Stimulated activated CD8-positive, alpha-beta memory T cell treated with anti-CD3 and anti-CD28 coated beads, Interleukin-15, amount 100 ng/mL, for 48 hours (primary cell): Measurements from ENCODE around the gene DOK7.
"Not testable (repeated sequence)": the region's sequence is repeated elsewhere in the genome, so short reads cannot be mapped to it uniquely, and the experiment has no call there.

Experiments
- DNase-seq, 2 donors: peaks; one replicate each; pipeline ENCODE4 v3.0.0-alpha.2; 2020; ENCODE audit warnings: low read depth in 2 of 2

DOK7 gene

DNA sequence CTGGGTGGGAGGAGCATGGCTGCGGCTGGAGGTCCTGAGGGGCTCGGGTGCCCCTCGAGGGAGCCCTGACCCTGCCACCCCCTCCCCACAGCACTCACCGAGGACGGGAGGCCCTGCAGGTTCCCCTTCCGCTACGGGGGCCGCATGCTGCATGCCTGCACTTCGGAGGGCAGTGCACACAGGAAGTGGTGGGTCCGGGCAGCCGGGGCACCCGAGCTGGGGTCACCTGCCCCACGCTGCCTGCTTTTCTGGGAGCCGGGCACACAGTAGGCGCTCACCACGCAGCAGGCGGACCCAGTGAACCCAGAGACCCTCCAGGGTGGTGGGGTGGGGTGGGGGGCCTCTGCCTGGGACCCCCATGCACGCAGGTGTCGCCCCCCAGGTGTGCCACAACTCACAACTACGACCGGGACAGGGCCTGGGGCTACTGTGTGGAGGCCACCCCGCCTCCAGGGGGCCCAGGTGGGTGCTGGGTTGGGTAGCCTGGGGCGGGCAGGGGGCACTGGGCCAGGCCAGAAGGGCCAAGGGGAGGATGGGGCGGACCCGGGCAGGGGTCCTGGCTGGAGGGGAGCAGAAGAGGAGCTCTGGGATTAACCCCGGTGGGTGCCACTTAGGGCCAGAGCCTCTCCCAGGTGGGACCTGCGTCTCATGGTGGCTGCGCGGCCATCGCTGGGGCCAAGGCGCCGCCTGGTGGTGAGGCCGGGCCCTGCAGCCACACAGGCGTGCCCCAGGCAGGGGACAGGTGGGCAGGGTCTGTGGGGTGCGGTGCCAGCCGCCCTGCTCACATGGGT lies 20.0 kb upstream of the DOK7 start:
- peak; percentile 41 to 43 for DNase-seq

DNA sequence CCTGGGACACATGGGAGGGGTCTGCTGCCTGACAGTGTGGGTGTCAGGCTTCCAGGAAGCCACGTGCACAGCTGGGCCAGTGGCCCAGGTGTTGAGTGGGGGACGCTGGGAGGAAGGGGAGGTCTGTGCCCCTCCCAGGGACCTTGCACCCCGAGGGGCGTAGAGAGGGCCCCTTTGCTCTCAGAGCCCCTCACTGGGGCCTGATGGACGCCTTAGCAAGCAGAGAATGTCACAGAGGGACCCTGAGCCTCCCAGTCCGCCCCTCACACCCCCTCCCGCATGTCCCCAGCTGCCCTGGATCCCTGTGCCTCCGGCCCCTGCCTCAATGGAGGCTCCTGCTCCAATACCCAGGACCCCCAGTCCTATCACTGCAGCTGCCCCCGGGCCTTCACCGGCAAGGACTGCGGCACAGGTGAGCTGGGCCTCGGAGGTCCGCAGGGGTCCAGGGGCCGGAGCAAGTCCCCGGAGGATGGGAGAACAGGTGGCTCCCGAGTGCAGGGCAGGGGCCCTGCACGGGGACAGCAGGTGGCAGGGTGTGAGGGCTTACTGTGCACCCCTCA lies 19.3 kb upstream of the DOK7 start:
- no peak for DNase-seq

DNA sequence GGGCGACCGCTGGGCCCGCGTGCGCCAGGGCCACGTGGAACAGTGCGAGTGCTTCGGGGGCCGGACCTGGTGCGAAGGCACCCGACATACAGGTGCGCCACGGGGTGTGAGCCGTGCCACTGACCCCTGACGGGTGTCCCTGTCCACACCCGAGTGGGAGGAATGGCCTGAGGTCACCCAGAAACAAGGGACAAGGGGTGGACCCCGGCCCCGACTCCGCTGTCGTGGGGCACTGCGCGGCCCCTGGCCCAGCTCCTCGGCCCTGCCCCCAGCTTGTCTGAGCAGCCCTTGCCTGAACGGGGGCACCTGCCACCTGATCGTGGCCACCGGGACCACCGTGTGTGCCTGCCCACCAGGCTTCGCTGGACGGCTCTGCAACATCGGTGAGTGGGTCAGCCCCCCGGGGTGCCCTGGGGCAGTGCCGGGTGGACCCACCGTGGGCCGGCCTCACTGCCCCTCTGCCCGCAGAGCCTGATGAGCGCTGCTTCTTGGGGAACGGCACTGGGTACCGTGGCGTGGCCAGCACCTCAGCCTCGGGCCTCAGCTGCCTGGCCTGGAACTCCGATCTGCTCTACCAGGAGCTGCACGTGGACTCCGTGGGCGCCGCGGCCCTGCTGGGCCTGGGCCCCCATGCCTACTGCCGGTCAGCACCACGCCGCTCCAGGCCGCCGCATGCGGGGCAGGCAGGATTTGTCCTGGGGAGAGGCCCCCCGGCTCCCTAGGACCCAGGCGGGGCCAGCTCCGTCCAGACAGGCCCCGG lies 18.6 kb upstream of the DOK7 start:
- DNase-seq, result no peak

DNA sequence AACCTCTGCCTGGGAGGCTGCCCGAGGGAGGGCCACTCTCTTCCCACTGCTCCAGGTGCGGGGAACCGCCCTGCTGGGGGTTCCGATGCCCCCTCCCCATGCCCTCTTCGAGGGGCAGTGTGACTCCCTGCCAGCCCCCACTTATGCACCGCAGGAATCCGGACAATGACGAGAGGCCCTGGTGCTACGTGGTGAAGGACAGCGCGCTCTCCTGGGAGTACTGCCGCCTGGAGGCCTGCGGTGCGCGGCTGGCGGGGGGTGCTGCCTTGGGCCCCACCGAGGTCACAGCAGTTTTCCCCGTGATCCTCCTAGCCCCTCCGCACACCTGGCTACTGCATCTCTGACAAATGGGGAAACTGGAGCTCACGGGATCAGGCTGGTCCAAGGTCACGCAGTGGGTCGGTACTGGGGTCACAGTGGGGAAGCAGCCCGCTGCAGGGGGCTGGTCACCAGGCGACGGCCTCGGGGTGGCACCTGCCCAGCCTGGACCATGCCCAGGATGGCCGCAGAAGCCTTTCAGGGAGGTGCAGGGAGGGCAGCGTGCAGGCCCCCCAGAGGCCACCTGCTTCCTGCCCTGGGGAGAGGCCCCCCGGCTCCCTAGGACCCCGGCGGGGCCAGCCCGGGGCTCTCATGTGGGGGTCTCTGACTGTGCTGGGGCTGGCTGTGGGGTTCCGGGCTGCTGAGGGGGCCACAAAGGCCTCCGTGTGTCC lies 17.8 kb upstream of the DOK7 start:
- no peak for DNase-seq

DNA sequence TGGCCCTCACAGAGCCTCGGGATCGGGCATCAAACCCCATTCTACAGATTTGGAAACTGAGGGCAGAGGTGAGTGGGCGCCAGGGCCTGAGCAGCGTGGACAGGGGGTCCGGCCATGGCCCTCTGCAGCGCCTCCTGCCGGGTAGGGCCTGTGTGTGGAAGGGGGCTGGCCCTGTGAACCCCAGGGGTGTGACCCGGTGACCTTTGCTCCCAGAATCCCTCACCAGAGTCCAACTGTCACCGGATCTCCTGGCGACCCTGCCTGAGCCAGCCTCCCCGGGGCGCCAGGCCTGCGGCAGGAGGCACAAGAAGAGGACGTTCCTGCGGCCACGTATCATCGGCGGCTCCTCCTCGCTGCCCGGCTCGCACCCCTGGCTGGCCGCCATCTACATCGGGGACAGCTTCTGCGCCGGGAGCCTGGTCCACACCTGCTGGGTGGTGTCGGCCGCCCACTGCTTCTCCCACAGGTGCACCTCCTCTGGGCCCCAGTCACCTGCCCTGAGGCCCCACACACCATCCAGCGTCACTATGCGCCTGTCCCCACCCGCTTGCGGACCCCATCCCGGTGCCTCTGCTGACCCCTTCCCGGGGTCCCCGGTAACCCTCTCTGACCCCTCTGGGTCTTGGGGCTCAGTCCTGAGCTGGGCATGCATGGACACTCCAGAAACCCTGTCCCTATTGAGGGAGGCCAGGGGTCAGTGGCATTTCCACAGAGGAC lies 17.1 kb upstream of the DOK7 start:
- no peak for DNase-seq

DNA sequence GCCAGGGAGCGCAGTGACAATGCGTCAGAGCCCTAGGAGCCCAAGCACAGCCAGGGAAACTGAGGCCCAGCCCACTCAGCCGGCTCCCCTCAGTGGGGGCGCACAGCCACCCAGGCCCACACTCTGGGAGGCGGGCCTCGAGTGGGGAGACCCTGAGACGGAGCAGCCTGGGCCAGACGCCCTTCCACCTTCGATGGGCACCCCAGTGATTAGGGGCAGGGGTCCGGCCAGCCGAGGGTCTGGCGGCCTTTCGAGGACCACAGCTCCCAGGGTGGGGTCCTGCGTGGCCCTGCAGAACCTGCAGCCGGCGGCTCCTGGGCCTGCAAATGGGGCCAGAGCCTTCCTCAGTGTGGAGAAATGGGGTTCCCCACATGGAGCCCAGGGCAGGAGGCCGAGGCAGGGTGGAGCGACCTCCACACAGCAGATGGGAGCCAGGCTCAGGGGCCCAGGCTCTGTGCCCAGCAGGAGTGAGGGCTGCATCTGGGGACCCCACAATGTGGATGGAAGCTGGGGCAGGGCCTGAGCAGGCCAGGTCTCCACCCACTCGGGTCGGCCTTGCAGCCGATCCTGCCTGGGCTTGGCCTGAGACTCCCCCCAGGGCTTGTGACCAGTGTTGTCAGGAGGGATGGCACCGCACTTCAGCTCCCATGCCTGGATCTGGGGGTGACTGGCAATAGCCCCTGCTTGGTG lies 16.3 kb upstream of the DOK7 start:
- no peak for DNase-seq

DNA sequence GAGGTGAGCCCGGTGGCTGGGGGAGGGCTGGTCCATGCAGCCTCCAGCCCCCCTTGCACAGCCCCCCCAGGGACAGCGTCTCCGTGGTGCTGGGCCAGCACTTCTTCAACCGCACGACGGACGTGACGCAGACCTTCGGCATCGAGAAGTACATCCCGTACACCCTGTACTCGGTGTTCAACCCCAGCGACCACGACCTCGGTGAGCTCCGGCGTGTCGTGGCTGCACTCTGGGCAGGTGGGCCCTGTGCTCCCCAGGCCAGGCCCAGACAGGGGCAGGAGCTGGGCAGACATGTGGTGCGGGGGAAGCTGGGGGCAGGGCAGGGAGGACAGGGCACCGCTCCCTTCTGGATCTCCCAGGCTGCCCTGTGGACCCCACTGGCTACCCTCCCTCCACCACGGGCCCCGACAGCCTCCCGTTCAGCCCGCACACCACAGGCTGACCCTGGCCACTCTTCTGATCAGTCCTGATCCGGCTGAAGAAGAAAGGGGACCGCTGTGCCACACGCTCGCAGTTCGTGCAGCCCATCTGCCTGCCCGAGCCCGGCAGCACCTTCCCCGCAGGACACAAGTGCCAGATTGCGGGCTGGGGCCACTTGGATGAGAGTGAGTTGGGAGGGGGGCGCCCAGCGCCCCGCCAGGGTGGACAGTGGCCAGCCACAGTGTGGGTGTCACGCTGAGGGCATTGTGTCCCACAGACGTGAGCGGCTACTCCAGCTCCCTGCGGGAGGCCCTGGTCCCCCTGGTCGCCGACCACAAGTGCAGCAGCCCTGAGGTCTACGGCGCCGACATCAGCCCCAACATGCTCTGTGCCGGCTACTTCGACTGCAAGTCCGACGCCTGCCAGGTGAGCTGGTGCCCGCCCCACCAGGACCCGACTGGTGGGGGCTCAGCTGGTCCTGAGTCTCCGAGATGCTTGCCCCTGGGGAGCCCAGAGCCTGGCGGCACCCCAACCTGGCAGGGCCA lies 15.4 kb upstream of the DOK7 start:
- no peak for DNase-seq

DNA sequence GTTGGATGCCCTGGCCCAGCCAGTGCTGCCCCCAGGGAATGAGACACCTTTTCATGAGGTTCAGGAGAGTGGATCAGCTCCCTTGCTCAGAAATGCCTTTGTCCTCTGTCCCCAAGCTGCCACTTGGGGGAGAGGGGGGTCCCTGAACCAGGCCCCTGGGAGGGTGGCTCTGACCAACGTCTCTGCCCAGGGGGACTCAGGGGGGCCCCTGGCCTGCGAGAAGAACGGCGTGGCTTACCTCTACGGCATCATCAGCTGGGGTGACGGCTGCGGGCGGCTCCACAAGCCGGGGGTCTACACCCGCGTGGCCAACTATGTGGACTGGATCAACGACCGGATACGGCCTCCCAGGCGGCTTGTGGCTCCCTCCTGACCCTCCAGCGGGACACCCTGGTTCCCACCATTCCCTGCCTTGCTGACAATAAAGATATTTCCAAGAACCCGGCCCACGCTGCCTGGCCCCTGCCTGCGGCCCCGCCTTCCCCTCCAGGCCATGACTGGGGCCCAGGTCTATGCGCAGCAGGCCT lies 14.0 kb upstream of the DOK7 start:
- no peak for DNase-seq

DNA sequence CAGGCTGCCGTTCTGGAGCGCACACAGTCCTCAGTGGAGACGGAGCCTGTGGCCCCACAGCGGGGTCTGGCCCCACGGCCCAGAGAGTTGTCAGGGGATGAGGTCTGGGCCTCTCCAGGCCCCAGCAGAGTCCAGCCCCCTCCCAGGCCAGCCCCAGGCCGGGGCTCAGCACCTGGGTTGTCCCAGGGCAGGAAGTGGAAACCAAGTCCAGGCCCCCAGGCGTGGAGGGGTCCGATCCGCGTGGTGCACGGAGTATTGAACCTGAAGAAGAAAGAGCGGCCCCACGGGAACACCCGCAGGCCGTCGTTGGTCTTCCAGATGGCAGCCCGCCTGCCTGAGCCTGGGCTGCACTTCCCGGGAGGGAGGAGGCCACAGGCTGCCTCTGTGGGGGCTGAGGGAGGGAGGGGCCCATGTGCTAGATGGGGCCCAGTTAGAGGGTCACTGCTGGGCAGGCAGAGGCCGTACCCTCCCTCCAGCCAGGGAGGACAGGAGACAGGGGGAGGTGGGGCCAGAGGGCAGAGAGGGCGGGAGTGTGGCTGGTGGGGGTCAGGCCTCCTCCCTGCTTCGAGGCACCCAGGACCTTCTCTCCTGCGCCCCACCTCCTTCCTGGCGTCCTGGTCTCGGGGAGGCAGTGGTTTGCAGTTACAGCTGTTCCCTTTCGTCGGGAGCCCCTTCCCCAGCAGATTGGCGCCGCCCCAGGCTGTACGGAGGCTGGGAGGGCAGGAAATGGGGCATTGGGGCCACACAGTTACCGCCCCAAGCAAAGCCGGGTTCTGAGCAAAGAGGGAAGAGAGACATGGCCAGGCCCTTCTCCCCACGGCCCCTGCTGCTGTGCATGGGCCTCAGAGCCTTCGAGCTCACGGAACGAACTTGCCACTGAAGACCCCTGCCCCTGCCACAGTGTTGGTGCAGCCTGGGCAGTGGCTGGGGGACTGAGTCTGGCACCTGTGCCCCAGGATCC lies 13.3 kb upstream of the DOK7 start:
- DNase-seq, result no peak

DNA sequence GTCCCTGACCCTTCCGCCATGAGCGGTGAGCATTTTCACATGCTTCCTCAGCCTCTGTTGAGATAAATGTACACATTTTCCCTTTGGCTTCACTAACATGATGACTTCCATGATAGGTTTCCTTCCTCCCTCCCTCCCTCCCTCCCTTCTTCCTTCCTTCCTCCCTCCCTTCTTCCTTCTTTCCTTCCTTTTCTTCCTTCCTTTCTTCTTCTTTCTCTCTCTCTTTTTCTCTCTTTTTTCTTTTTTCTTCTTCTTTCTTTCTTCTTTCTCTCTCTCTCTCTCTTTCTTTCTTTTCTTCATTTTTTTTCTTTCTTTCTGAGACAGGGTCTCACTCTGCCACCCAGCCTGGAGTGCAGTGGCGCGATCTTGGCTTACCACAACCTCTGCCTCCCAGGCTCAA lies 12.5 kb upstream of the DOK7 start:
- no peak for DNase-seq

DNA sequence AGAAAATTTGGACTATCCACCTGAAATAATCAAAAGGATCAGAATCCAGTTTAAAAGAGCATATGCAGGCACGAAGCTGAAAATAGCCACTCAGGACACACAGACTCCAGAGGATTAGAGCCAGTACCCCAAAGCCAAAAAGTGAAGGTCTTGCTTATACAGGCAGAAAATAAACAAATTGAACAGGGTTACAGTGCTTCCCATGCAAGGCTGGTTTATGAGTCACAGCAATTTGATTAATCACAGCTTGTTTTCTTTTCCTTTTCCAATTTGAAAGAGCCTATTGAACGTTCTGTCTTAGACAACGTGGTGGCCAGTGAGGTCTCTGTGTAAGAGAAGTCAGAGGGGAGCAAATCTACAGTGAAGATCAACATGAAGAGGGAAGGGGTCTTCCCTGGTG lies 11.2 kb upstream of the DOK7 start:
- no peak for DNase-seq

DNA sequence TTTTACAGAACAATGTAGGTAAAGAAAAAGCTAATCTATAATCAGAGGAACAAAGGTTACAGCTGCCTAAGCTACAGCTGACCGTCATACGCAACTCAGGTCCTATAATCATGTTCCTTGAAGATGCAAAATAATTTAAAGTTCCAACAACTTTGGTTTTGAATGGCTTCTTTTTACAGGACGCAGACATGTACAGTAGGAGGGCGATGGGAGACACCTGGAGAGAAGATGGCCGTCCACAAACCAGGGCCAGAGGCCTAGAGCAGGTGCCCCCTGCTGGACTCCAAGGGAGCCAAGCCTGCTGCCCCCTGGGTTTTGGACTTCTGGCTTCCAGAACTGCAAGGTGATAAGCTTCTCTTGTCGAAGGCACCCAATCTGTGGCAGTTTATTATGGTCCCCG lies 10.7 kb upstream of the DOK7 start:
- DNase-seq, result no peak

DNA sequence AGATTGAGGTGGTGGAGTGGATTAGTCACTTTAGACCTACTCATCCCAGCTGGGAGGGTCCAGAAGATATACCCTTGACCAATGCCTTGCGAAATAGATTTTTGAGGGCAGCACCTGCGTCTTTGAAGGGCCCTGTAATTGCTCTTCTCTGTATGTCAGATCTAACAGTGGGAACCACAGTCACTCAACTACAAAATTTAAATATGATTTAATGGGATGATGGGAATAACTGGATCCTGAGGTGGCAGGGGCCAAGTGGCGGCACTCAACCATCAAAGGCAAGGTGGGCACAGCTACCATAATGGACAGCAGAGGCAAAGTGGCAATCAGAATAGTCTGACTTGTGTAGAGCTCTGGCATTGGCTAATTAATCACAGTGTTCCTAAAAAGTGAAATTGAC lies 7.5 kb upstream of the DOK7 start:
- DNase-seq, result not testable (repeated sequence)

DNA sequence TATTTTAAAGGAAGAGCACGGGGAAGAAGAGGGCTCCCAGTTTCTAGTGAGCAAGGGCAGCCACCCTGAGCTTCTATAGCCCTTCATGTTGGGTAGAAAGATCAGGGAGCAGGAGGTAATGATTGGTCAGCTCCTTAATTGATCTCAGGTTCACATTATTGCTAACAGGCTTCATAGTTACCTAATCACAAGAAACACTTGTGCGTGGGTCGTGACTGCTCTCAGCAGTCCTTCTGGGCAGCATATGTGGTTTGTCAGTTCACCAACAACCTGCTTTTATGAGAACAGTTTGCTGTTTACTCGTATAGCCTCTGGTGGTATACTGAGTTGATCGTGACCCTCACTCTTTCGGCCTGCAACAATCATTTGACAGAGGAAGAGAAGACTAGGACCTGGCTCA lies 4.7 kb upstream of the DOK7 start:
- DNase-seq, result no peak

DNA sequence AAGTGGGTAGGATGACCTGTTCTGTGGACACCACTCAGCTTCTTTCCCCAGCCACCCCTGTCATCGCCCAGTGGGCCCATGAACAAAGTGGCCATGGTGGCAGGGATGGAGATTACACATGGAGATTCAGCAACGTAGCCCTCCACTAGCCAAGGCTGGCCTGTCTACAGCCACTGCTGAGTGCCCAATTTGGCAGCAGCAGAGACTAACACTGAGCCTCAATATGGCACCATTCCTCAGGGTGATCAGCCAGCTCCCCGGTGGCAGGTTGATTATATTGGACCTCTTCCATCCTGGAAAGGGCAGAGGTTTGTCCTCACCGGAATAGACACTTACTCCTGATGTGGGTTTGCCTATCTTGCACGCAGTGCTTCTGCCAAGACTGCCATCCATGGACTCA lies 4.0 kb upstream of the DOK7 start:
- DNase-seq, result not testable (repeated sequence)

DNA sequence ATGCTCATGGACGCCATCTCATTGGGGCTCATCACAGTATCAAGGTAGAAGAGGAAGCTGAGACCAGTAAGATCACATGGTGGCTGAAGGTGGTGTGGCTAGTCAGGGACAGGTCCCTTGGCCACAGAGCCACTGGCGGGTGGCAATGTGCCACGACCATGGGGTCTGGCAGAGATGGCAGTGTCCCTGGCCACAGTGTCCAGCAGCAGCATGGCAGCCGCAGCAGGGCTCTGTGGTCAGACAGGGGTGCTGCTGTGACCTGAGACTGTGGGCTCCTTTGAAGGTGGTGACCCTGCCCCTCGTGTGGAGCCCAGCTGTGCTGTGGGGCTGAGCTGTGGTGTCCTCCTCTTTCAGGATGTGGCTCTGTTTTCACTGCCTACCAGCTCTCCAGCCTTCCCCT lies 2.2 kb upstream of the DOK7 start:
- DNase-seq, result no peak

DNA sequence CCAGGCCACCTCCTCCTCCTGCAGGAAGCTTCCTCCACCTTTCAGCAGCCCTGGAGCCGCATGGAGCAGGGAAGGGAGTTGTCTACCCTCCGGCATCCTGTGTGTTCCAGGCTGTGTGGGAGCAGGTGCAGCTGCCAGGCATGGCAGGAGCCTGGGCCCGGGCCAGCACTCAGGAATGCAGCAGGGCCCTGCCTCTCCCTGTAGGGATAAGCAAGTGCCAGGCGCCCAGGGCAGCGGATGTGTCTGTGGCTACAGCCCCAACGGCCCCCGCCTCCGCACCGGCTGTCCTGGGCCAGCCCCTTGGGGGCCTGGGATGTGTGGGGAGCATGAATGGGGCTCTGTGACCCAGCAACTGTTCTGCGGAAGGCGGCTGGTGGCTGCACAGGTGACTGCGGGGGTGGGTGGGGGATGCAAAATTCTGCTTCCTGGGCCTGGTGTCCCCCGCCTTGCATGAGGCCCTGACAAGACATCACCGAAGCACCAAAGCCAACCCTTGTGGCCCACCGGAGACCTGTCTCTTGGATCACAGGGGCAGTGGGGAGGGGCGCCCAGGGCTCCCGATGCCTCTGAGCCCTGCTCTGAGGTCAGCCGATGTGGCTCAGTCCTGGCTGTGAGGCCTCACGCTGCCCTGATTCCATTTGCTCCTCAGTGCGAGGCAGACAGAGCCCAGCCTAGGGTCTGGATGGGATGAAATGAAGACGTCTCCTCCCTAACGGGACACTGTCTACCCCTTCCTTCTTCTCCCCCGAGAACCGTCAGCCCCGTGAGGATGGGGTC lies 1.4 kb upstream of the DOK7 start:
- no peak for DNase-seq

DNA sequence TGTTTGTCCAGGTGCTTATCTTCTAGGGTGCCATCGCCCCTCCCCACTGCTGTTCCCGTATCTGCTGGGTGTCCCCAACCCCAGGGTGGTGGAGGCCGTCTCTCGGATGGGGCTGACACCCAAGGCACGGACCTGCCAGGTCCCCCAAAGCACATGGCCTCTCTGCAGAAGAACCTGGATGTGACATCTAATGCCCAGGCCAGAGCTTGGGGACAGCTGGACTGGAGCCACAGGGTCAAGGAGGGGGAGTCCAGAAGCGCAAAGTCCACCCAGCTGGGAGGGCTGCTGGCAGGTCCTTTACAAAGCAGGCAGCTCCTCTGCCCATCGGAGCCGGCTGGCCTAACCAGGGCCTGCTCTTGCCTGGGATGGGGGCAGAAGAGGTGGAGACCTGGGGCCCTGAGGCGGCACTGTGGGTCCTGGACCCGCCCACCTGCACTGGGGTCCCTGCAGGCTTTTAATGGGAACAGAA lies 751 bp upstream of the DOK7 start:
- no peak for DNase-seq
